ENCODE results near the gene LGR6. TPM values are rescaled to one million over a fixed set of nuclear protein-coding genes. Genes with fewer than 3 reads are reported as not detected.
A peak's percentile ranks its signal among the peaks of the same experiment; 100 is the strongest.

Gene LGR6
- total RNA-seq, 1 experiment from 2014 or later = 1.0 TPM

DNA sequence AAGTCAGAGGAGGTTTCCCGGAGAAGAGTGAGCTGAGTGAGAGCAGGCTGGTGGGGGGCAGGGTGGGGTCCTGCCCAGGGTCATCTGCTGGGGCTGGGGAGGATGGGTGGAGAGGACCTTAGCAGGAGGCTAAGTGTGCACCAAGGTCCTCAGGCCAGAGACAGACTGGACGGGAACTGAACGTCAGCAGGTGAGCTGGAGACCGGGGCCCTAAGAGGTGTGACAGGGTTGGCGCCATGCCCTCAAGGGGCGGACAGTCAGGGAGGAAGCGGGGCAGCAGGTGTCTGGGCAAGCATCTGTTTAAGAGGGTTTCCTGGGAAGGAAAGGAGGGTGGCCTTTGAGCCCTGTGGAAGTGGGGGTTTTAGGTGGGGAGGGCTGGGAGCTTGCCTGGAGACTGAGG lies 19.6 kb upstream of the LGR6 start:
- Mint-ChIP-seq H3K9me3 (no peaks in the 10 kb centered on the region), H3K4me1 (no peaks in the 10 kb centered on the region), H3K4me3 (no peak overlapping the region), H3K36me3 (ENCODE audit: insufficient read depth in 1 of 3, low read depth in 3 of 3) (no peaks in the 10 kb centered on the region), H3K27ac (0 out of 7 replicates have a peak overlapping the region, but pooled peaks of 1 of the 3 experiments have one; percentile 39), H3K27me3 (ENCODE audit: low read depth) (peaks cover 2% of the 10 kb centered on the region; the same call in 1 of the 2 replicates)
- Histone ChIP-seq H3K14ac (ENCODE audit: insufficient read depth, low read length) (no peak overlapping the region), H3K27me3 (ENCODE audit: insufficient read depth, low read length) (no peaks in the 10 kb centered on the region), H3K9ac (ENCODE audit: extremely low read depth, insufficient read length, low read length) (no peak overlapping the region), H2AK5ac (ENCODE audit: insufficient read length, low read length) (no peak overlapping the region), H2AFZ (ENCODE audit: low read length) (no peak overlapping the region), H3K4ac (ENCODE audit: low read depth, low read length) (no peak overlapping the region), H3K23me2 (ENCODE audit: insufficient read length, low read depth, low read length, poor library complexity, severe bottlenecking) (no peaks in the 10 kb centered on the region), H3K27ac (ENCODE audit: insufficient read length, low read depth, low read length) (no peak overlapping the region), H3K4me1 (ENCODE audit: insufficient read depth, low read length) (no peaks in the 10 kb centered on the region), H4K91ac (ENCODE audit: insufficient read length, low read depth, low read length) (no peak overlapping the region), H4K8ac (replicated peaks; ENCODE audit: insufficient read length, low read depth, low read length) (no peak overlapping the region), H4K5ac (ENCODE audit: insufficient read length, low read depth, low read length) (no peak overlapping the region), H3K79me1 (ENCODE audit: insufficient read depth, low read depth, low read length, poor library complexity, severe bottlenecking) (no peaks in the 10 kb centered on the region), H2BK5ac (ENCODE audit: insufficient read length, low read length) (no peak overlapping the region), H3K23ac (ENCODE audit: insufficient read length, low read depth, low read length) (no peak overlapping the region), H2BK20ac (ENCODE audit: low read depth, low read length, poor library complexity, severe bottlenecking) (no peak overlapping the region), H3K9me3 (ENCODE audit: control insufficient read depth, low read depth, low read length) (no peaks in the 10 kb centered on the region), H4K20me1 (ENCODE audit: control insufficient read depth, insufficient read depth, insufficient read length) (no peaks in the 10 kb centered on the region), H2BK15ac (ENCODE audit: low read depth, low read length) (no peak overlapping the region), H3K79me2 (ENCODE audit: insufficient read depth, low read length) (no peaks in the 10 kb centered on the region), H2BK120ac (ENCODE audit: low read depth, low read length, poor library complexity, severe bottlenecking) (no peak overlapping the region), H3K18ac (ENCODE audit: insufficient read length, low read depth, low read length) (no peak overlapping the region), H3T11ph (ENCODE audit: low read length) (no peak overlapping the region), H3K56ac (ENCODE audit: insufficient read length, low read depth, low read length) (no peak overlapping the region), H2BK12ac (ENCODE audit: insufficient read length, low read depth, low read length) (no peak overlapping the region), H3K4me2 (ENCODE audit: insufficient read depth, insufficient read length, low read length) (no peak overlapping the region)
- WGBS (ENCODE audit: extremely low coverage, insufficient read length, low lambda C conversion rate) = no CpG with 5 or more reads among the region's 7 CpGs
- TF ChIP-seq, protein P1, sequence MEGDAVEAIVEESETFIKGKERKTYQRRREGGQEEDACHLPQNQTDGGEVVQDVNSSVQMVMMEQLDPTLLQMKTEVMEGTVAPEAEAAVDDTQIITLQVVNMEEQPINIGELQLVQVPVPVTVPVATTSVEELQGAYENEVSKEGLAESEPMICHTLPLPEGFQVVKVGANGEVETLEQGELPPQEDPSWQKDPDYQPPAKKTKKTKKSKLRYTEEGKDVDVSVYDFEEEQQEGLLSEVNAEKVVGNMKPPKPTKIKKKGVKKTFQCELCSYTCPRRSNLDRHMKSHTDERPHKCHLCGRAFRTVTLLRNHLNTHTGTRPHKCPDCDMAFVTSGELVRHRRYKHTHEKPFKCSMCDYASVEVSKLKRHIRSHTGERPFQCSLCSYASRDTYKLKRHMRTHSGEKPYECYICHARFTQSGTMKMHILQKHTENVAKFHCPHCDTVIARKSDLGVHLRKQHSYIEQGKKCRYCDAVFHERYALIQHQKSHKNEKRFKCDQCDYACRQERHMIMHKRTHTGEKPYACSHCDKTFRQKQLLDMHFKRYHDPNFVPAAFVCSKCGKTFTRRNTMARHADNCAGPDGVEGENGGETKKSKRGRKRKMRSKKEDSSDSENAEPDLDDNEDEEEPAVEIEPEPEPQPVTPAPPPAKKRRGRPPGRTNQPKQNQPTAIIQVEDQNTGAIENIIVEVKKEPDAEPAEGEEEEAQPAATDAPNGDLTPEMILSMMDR (conservative IDR thresholded peaks at IDR 0.05) = no peak
- no peak for DNase-seq

Measured in H9 (cell line).